Measurements from ENCODE around the gene KCNG2. TPM values are rescaled to one million over a fixed set of nuclear protein-coding genes. Genes with fewer than 3 reads are reported as not detected.

KCNG2 gene
- total and polyA plus RNA-seq, 9 of the 15 experiments (the other 6 are each of a cell fraction or from before 2014, with no cell fraction given): not detected

- H3K79me2 ChIP-seq (ENCODE audit: control insufficient read depth, insufficient read depth, low read length): no peaks in the 10 kb centered on the region
- H4K20me1 ChIP-seq (replicated peaks; ENCODE audit: control insufficient read depth, insufficient read depth, low read length): no peaks in the 10 kb centered on the region
- 51% methylated on average over 5 of the region's 15 CpGs for WGBS (ENCODE audit: insufficient coverage, low coverage, missing lambda C conversion rate)
- no peak overlapping the region for H3K9ac ChIP-seq (ENCODE audit: insufficient read depth in 1 of 2, low read depth in 2 of 2, low read length in 2 of 2)
- no peak overlapping the region for H3K4me3 ChIP-seq
- POLR2A ChIA-PET: no interaction called here
- H3K4me1 ChIP-seq (replicated peaks in 1 of 2; ENCODE audit: control insufficient read depth in 2 of 2, insufficient read depth in 2 of 2, low read length in 2 of 2): no peaks in the 10 kb centered on the region
- no TSS peak for BruUV-seq (replicated peaks)
- H3K36me3 ChIP-seq (ENCODE audit: control insufficient read depth, insufficient read depth, low read length): no peaks in the 10 kb centered on the region
- H3K4me2 ChIP-seq (ENCODE audit: insufficient read depth, low read length): no peak overlapping the region
- H2AFZ ChIP-seq (ENCODE audit: low read depth, low read length): no peak overlapping the region
- CTCF ChIA-PET (ENCODE audit: low intra/inter-chr PET ratio): no interaction called here
- in situ Hi-C loops (cut with MboI) (no loop called here), intact Hi-C loops (cut with micrococcal nuclease) (no loop called here)
- no peak overlapping the region for H3K27ac ChIP-seq (ENCODE audit: extremely low read depth, low read depth, low read length)
- TF ChIP-seq ARNT (IDR thresholded peaks at IDR 0.05): no peak
- no peak for TF ChIP-seq CBFA2T3 (IDR thresholded peaks at IDR 0.05)
- no peak for TF ChIP-seq ARID2 (IDR thresholded peaks at IDR 0.05)
- TF ChIP-seq BCL6 (CRISPR knock-in tag; IDR thresholded peaks at IDR 0.05): no peak
- TF ChIP-seq MEIS2 (IDR thresholded peaks at IDR 0.05; ENCODE audit: partially characterized antibody): no peak
- TF ChIP-seq RBM25 (IDR thresholded peaks at IDR 0.05; ENCODE audit: low read depth, low read length, severe bottlenecking): no peak
- no peak for TF ChIP-seq NKRF (IDR thresholded peaks at IDR 0.05; ENCODE audit: borderline replicate concordance)
- TF ChIP-seq FOXO4 (CRISPR knock-in tag; IDR thresholded peaks at IDR 0.05): no peak
- no peak for TF ChIP-seq ZNF584 (CRISPR knock-in tag; IDR thresholded peaks at IDR 0.05; ENCODE audit: low read depth)
- TF ChIP-seq ZNF551 (CRISPR knock-in tag; IDR thresholded peaks at IDR 0.05): no peak
- TF ChIP-seq TARDBP (IDR thresholded peaks at IDR 0.05): no peak
- FAIRE-seq: no peak
- no peak for DNase-seq (ENCODE audit: extremely low read depth in 1 of 4, low spot score in 3 of 4)
- no peaks in the 10 kb centered on the region for H3K9me1 ChIP-seq (ENCODE audit: control insufficient read depth, insufficient read depth, low read length)
- H3K9me3 ChIP-seq (replicated peaks; ENCODE audit: control insufficient read depth, insufficient read depth, low read depth, low read length): peaks cover 2% of the 10 kb centered on the region
- no peaks in the 10 kb centered on the region for H3K27me3 ChIP-seq (ENCODE audit: control insufficient read depth in 2 of 2, insufficient read depth in 2 of 2, low read length in 2 of 2)
- ATAC-seq: no peak
Measured at GRCh38 chr18:79897940-79898625, 100.3 kb downstream of the KCNG2 start.

Data from K562 (cell line).